HuH-7 (cell line): ENCODE results near the gene NEK7.
"Not testable (repeated sequence)": the region's sequence is repeated elsewhere in the genome, so short reads cannot be mapped to it uniquely, and the experiment has no call there.

Experiments used
- DNase-seq: peaks from one replicate; pipeline ENCODE4 v3.0.0; 2011; ENCODE audit warnings: low spot score

Gene NEK7

DNA sequence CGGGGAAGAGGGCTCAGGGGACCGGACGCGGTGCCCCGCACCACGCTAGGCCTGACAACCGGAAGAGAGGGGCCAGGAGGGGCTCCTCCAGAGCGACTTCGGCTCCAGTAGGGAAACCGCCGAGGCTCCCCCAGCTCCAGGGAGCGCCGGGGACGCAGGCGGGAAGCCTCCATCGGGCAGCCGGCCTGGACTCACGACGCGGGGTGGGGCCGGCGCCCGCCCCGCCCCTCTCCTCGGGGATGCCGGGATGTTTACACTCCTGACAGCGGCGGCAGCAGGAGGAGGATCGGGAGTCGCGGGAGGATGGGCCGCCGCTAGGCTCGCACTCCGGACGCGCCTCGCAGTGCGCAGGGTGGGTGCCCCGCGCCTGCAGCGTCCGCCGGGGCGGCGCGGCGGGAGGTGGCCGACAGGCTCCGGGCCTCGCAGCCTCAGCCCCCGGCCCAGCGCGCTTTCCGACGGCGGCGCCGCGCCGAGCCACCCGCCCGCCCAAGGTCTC is at the start of gene NEK7:
Gene NEK7, plus strand, starts transcription at position 254 of the 496 bp plus-strand sequence. CDS start 75,583 bp downstream, outside the sequence.
- DNase-seq, result peak; percentile 86

- DNase-seq, result no peak
Measured at GRCh38 chr1:198107091-198107501, 49.7 kb upstream of the NEK7 start.

DNA sequence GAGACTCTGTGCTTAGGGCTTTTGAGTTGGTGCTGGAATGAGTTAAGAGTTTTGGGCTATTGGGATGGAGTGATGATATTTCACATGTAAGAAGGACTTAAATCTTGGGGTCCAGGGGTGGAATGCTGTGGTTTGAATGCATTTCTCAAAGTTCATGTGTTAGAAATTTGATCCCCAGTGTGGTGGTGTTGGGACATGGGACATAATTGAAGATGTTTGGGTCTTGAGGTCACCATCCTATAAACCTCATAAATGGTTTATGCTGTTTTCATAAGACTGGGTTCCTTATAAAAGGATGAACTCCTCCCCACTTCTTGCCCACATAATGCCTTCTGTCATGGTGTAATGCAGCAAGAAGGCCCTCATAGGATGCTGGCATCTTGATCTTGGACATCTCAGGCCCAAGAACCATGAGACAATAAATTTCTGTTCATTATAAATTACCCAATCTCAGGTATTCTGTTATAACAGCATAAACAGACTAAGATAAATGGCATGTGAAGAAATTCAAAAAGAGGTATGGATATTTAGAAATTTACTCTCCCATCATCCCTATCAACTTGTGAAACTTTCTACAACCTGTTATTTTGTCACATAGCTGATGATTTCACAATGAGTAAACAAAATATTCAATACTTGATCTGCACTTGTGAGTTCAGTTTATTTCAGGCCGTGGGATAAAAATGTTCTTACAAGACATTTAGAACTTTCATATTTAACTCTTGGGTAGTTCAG is 48.0 kb upstream of the NEK7 start:
- no peak for DNase-seq

DNA sequence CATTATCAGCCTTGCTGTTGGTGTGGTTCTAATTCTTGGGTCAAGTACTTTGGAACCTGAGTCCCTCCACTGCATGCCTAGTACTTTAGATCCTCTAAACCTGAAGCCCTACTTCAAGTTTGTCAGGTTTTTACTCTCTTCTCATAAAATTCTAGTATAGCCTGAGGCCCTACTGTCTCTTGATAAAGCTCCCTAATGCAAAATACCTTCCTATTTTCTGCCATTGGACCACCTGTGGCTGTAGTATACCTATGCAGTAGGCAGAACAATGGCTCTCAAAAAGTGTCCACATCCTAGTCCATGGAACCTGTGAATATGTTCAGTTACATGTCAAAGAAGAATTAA is 47.5 kb upstream of the NEK7 start:
- no peak for DNase-seq

DNA sequence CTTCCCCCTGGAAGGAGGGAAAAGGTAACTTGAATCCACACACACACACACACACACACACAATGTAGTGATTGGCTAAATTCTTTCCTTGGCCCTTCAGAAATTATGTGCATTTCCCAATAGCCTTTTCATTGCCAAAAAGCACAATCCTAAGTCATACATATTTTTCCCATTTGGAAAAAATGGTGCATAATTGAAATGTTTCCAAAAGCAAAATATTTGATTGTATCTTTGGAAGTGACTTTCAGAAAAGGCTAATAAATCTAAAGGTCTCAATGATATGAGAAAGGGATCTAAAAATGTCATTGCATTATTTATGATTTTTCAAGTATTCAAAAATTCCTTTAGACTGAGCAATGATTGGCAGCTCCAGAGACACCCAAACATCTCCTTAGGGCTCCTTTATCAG is 43.5 kb upstream of the NEK7 start:
- DNase-seq, result no peak

- DNase-seq, result no peak
Measured at GRCh38 chr1:198116069-198116468, 40.7 kb upstream of the NEK7 start.

DNA sequence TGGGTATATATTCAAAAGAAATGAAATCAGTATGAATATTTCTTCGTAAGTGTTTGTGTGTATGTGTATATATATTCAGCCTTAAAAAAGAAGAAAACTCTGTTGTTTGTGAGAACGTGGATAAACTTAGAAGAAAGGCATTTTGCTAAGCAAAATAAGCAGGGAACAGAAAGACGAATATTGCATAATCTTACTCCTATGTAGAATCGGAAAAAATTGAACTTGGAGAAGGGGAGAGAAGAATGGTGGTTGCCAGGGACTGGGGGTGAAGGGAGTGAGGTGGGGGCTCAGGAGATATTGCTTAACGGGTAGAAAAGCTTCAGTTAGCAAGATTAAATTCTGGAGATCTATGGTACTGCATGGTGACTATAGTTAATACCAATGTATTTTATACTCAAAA is 40.3 kb upstream of the NEK7 start:
- no peak for DNase-seq

GRCh38 chr1:198117267-198117666 is 39.5 kb upstream of the NEK7 start:
- DNase-seq, result no peak

GRCh38 chr1:198118134-198118533 is 38.7 kb upstream of the NEK7 start:
- DNase-seq, result no peak

DNA sequence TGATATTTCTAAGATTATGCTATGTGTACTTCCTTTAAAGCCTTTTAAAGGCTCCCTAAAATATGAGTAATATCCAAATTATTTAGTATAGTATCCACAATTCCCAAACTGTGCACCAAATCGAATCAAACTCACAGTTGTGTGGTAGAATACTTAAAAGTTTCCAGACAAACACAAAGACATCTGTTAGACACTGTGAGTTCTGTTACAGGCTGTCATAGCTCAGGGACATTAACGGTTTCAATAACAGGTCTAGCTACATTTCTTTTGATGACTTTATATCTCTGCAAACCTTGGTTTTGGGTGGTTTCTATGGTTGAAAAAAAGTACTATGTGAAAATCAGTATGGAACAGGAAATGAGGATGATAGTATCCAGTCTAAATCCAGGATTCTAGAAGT is 36.9 kb upstream of the NEK7 start:
- no peak for DNase-seq

DNA sequence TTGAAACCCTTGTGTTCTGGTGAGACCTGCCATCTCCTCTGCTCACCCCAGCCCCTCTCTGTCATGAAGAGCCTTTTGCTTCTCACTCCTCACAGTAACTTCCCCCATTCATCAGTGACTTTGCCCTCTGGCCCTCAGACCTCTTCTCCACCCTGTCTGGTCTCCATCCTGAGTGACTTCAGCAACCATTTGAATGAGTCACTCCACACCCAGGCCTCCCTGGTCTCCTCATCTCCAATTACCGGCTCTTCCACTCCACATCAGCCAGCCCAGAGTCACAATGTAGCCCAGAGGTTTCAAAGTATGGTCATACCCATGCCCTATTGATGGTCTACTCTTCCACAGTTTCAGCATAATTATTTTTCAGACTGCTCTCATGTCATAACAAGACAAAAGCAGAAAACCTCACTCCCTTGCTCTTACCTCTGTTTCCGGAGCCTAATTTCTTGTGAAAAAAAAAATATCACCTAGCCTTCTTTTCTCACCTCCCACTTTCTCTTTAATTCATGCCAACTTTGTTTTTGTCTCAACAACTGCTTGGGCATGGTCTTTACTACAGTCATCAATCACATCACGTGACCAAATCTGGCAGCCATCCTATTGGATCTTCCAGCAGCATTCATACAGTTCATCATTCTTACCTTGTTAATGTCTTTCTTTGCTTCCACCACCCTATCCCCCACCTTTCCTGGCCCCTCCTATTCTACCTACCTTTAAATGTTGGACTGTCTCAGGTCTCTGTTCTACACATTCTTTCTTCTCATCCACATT is 35.6 kb upstream of the NEK7 start:
- DNase-seq, result no peak

GRCh38 chr1:198122693-198123092 is 34.1 kb upstream of the NEK7 start:
- no peak for DNase-seq

GRCh38 chr1:198123133-198123532 is 33.7 kb upstream of the NEK7 start:
- no peak for DNase-seq

DNA sequence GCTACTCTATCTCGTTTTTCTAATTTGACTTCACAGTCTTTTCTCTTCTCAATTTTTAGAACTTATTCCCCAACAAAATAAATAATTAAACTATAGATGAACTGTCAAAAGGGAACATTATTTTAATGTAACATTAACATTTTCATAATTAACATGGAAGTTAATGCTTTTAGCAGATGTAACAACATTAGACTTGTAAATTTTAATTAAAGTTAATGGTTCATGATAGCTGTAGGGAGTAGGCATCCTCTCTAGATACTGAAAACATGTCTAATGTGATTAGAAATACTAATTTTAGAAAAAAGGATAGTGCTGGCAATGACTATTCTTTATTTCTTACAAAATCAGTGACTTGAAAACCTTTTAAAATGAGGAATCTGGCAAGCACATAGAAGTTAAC is 32.1 kb upstream of the NEK7 start:
- no peak for DNase-seq

- no peak for DNase-seq
Measured at GRCh38 chr1:198125995-198126735, 30.6 kb upstream of the NEK7 start.

DNA sequence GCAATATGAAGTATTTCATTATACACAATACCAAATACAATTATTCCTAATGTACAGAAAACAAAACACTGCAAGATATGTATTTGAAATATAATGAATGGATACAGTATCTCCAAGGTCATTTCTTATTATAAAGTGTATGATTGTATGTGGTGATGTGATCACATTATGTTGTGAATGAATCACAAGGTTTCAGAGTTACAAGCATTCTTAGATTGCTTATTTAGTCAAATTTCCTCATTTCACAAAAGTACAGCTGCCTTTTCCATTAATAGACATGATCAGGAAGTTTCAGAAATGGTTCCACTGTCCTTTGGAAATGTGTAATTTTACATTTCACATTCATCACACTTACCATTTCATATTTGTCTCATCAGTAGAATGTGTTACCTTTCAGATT is 28.3 kb upstream of the NEK7 start:
- no peak for DNase-seq

- DNase-seq, result not testable (repeated sequence)
Measured at GRCh38 chr1:198130053-198130452, 26.7 kb upstream of the NEK7 start.

- no peak for DNase-seq
Measured at GRCh38 chr1:198132060-198132781, 24.6 kb upstream of the NEK7 start.

DNA sequence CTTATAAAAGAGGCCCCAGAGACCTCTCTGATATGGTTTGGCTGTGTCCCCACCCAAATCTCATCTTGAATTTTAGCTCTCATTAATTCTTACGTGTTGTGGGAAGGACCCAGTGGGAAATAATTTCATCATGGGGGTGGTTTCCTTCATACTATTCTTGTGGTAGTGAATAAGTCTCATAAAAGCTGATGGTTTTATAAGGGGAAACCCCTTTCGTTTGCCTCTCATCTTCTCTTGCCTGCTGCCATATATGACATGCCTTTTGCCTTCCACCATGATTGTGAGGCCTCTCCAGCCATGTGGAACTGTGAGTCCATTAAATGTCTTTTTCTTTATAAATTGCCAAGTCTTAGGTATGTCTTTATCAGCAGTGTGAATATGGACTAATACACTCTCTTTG is 22.5 kb upstream of the NEK7 start:
- DNase-seq, result no peak

DNA sequence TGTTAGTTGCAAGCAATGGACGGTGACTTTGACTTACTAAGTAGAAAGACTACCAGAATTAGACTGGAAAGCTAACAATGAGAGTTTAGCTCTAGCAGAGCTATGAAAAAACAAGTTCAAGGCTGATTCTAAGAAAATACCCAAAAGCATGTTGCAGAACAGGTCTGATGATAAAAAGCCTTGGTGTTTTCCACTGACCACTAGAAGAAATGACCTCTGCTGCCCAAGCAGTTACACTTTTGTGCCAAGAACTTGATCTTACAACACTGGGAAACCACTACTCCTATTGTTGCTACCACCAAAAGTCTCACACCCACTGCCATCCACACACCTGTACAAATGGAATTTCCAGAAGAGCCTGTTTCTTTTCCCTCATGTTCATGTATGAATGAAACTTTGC is 21.4 kb upstream of the NEK7 start:
- no peak for DNase-seq

DNA sequence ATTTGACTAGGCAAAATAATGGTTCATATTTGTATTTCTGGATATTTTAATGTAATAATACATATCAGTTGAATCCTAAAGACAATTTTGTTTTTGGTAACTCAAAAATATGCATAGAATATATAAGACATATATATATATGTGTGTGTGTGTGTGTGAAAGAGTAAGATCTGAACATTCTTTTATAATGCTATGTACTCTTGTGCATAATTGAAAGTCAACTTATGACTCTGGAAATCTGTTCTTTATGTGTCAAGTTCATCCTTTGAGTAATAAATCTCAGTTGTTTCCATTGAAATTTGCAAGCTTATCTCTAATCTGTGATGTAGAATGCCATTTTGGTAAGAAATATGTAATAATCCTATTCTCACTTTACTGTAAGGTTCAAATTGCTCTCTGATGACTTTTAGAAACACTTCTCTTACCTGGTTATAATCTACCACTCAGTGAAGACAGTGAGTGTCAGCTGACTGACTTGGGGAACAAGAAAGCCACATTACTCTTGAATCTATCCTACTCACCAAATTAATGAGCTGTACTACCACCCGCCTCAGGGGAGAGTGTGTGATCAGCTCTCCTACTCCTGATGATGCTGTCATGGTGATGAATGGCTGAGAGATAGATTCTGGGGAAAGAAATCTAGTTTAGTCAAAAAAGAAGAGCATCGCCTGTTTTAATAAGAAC is 15.0 kb upstream of the NEK7 start:
- no peak for DNase-seq

GRCh38 chr1:198143797-198144196 is 13.0 kb upstream of the NEK7 start:
- no peak for DNase-seq
